Measurements from ENCODE around the gene CARS1.

The CARS1 gene

GRCh38 chr11:3092603-3093141 lies 35.4 kb upstream of the CARS1 start:
- DNase-seq (ENCODE audit: low read depth): no peak

DNA sequence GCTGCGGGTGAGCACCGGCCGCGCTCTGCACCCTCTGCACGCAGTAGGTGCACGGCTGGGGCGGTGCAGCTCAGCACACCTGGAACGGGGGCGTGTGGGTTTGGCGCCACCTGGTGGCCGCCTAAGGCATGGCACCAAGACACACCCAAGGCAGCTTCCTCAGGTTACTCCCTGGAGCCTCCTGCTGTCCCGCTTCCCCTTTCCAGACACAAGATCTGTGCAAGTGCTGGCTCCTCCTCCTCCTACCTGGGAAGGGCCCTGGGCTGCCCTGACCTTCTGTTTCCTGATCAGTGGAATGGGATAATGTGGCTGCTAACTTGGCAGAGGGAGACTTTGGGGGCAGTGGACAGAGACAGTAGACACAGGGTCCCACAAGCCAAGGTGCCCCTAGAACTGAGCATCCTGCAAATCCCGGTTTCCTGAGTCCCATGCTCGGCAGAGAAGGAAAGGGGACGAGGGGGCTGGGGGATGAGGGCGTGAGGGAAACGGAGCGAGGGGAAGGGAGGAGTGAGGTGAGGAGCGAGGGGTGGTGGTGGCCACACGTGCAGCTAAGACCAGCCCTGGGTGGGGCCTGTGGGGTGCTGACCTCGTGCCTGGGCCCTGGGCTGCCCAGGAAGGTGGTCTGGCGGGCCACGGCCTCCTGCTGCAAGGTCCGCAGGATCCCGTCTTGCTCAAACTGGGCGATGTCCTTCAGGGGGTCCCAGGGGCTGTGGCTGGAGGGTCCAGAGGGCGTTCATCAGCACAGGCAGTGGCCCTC lies 34.8 kb upstream of the CARS1 start:
- TF ChIP-seq, protein P1, sequence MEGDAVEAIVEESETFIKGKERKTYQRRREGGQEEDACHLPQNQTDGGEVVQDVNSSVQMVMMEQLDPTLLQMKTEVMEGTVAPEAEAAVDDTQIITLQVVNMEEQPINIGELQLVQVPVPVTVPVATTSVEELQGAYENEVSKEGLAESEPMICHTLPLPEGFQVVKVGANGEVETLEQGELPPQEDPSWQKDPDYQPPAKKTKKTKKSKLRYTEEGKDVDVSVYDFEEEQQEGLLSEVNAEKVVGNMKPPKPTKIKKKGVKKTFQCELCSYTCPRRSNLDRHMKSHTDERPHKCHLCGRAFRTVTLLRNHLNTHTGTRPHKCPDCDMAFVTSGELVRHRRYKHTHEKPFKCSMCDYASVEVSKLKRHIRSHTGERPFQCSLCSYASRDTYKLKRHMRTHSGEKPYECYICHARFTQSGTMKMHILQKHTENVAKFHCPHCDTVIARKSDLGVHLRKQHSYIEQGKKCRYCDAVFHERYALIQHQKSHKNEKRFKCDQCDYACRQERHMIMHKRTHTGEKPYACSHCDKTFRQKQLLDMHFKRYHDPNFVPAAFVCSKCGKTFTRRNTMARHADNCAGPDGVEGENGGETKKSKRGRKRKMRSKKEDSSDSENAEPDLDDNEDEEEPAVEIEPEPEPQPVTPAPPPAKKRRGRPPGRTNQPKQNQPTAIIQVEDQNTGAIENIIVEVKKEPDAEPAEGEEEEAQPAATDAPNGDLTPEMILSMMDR (IDR thresholded peaks at IDR 0.05; ENCODE audit: insufficient read depth, low read depth, low read length, missing control alignments): peak; percentile 99
- DNase-seq (ENCODE audit: low read depth): peak; percentile 78

More at GRCh38 chr11:3092603-3093141, 35.4 kb upstream of the CARS1 start:
- TF ChIP-seq, protein P1 (IDR thresholded peaks at IDR 0.05; ENCODE audit: insufficient read depth, low read depth, low read length, missing control alignments): no peak
- no peak overlapping the region for H3K4me3 ChIP-seq (ENCODE audit: low read depth, low read length)

DNA sequence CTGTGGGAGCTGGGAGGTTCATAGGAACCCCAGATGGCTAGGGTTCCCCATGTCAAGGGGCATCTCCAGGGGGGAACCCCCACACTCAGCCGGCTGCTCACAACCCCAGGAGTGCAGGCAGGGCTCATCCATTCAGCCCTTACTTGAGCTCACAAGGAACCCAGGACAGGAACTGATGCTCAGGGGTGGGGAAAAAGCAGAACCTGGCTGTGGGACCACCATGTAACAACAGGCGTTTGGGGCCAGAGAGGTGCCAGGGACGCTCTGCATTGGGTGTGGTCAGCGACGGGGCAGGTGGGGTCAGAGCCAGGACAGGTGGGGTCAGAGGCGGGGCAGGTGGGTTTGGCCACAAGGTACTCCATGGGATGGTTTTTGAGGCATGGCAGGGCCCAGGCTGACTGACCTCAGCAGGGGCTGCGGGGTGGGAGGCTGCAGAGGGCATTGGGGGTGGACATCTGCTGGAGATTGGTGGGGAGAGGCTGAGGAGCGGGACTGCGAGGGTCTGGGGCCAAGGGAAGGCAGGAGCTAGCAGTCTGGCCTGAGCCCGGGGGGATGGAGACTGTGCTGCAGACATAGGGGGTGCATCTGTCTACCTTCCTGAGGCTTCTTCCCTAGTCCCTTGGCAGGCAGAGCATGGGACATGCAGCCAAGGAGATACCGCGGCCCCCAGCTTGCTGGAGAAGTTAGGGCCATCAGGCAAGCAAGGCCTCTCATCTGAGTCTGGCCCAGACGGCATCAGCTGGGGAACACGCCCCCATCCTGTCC lies 34.0 kb upstream of the CARS1 start:
- DNase-seq (ENCODE audit: low read depth): no peak
- no peak overlapping the region for H3K4me3 ChIP-seq (ENCODE audit: low read depth, low read length)
- TF ChIP-seq, protein P1 (IDR thresholded peaks at IDR 0.05; ENCODE audit: insufficient read depth, low read depth, low read length, missing control alignments): no peak

More for the DNA sequence above, 34.8 kb upstream of the CARS1 start:
- H3K4me3 ChIP-seq (ENCODE audit: low read depth, low read length): no peak overlapping the region

DNA sequence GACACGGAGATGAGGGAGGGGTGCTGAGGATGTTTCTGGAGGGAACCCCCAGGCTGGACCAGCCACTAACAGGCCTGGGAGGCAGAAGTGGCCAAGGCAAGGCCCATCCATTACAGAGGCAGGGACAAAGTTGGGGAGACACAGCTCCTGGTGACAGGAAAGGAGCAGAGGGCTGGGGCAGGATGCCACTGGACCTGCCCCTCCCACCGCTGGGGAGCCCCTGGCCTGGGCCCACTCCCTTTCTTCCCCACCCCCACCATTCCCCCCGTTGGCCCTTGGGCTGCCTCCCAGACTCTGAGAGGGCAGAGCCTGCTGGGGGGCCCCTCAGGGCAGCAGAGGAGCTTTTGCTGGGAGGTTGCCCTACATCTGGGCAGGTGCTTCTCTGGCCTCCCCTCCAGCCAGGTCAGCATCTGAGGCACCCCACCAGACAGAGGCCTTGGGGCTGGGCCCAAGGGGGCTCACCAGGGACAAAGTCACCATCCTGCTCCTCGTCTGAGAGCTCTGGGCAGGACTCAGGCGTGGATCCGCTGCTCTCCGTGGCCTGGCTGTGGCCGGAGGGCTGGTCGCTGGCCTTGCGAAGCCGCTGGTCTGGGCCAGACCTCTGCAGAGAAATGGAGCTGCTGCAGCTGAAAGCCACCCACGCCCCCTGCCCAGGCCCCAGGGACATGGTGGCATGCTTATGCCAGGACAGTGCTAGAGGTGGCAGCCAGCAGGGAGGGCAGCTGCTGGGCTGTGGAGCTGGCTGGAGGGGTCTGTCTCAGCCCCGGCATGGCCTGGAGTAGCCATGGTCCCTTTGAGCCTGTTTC lies 33.1 kb upstream of the CARS1 start:
- no peak for DNase-seq (ENCODE audit: low read depth)
- TF ChIP-seq, protein P1 (IDR thresholded peaks at IDR 0.05; ENCODE audit: insufficient read depth, low read depth, low read length, missing control alignments): no peak
- H3K4me3 ChIP-seq (ENCODE audit: low read depth, low read length): no peak overlapping the region

- TF ChIP-seq, protein P1 (IDR thresholded peaks at IDR 0.05; ENCODE audit: insufficient read depth, low read depth, low read length, missing control alignments): no peak
- DNase-seq (ENCODE audit: low read depth): no peak
- H3K4me3 ChIP-seq (ENCODE audit: low read depth, low read length): no peak overlapping the region
Observed at GRCh38 chr11:3089236-3090061, 32.2 kb upstream of the CARS1 start.

GRCh38 chr11:3088806-3089205 lies 31.6 kb upstream of the CARS1 start:
- DNase-seq (ENCODE audit: low read depth): no peak
- no peak overlapping the region for H3K4me3 ChIP-seq (ENCODE audit: low read depth, low read length)
- TF ChIP-seq, protein P1 (IDR thresholded peaks at IDR 0.05; ENCODE audit: insufficient read depth, low read depth, low read length, missing control alignments): no peak

Measured in GM12865 (cell line).